Fibroblast of lung (primary cell): ENCODE results near the gene WWTR1. TPM values are rescaled to one million over a fixed set of nuclear protein-coding genes. Genes with fewer than 3 reads are reported as not detected.

Experiments
- DNase-seq, 2 donors: peaks; one replicate each; pipeline versions ENCODE4 v3.0.0 to v3.0.0-alpha.2; 2010; ENCODE audit warnings: low read depth in 2 of 2
- H2AFZ ChIP-seq: 2 replicates; pipeline ENCODE4 v1.5.1; 2012; ENCODE audit warnings: low read length, control low read depth, inconsistent platforms
- H3K27ac ChIP-seq: 2 replicates; pipeline ENCODE4 v1.5.1; 2011; ENCODE audit warnings: low read length, control low read depth; ENCODE audit not compliant: insufficient read depth
- H3K27me3 ChIP-seq: 2 replicates; pipeline ENCODE4 v1.5.1; 2011; ENCODE audit warnings: mild to moderate bottlenecking, low read length; ENCODE audit not compliant: control insufficient read depth, insufficient read depth
- H3K36me3 ChIP-seq: 2 replicates; pipeline ENCODE4 v1.5.1; 2011; ENCODE audit warnings: low read length; ENCODE audit not compliant: control insufficient read depth, insufficient read depth
- H3K4me1 ChIP-seq: 2 replicates; pipeline ENCODE4 v1.5.1; 2011; ENCODE audit warnings: low read length; ENCODE audit not compliant: control insufficient read depth, insufficient read depth; ENCODE audit errors: extremely low read depth
- H3K4me2 ChIP-seq: 2 replicates; pipeline ENCODE4 v1.5.1; 2011; ENCODE audit warnings: low read length, control low read depth; ENCODE audit not compliant: insufficient read depth; ENCODE audit errors: extremely low read depth
- H3K4me3 ChIP-seq, 4 experiments: fragments of 200-600 bp in 1 of 4; sonication (generic) in 1 of 4; replicated peaks in 1 of 4; 2 replicates each; pipeline ENCODE4 v1.5.1; 2011 to 2016; ENCODE audit warnings: low read length in 4 of 4, low read depth in 3 of 4, mild to moderate bottlenecking in 3 of 4, control low read depth in 2 of 4, inconsistent platforms in 1 of 4, mixed read lengths in 1 of 4; ENCODE audit not compliant: insufficient read depth in 1 of 4; ENCODE audit errors: control extremely low read depth in 1 of 4
- H3K79me2 ChIP-seq: 2 replicates; pipeline ENCODE4 v1.5.1; 2012; ENCODE audit warnings: mild to moderate bottlenecking, low read length, inconsistent platforms; ENCODE audit not compliant: control insufficient read depth, insufficient read depth
- H3K9ac ChIP-seq: 2 replicates; pipeline ENCODE4 v1.5.1; 2011; ENCODE audit warnings: mild to moderate bottlenecking, low read length, control low read depth; ENCODE audit not compliant: insufficient read depth
- H3K9me3 ChIP-seq: 2 replicates; pipeline ENCODE4 v1.5.1; 2012; ENCODE audit warnings: low read depth, low read length; ENCODE audit not compliant: control insufficient read depth, insufficient read depth
- H4K20me1 ChIP-seq: 2 replicates; pipeline ENCODE4 v1.5.1; 2011; ENCODE audit warnings: low read length; ENCODE audit not compliant: control insufficient read depth, insufficient read depth; ENCODE audit errors: extremely low read depth
- CTCF ChIP-seq, 2 donors: IDR thresholded peaks in 1 of 2; conservative IDR thresholded peaks in 1 of 2; 1 replicate in 1 of 2; 2 replicates in 1 of 2; pipeline ENCODE4 v1.5.1; 2011 to 2012; ENCODE audit warnings: low read length in 2 of 2, control low read depth in 1 of 2, inconsistent platforms in 1 of 2, low read depth in 1 of 2, mild to moderate bottlenecking in 1 of 2
- EZH2 ChIP-seq: IDR thresholded peaks from 2 replicates; pipeline ENCODE4 v1.5.1; 2012; ENCODE audit warnings: low read length, control low read depth, mild to moderate bottlenecking; ENCODE audit errors: missing control alignments
- polyA plus RNA-seq, 2 donors: library from polyadenylated mRNA; depleted of rRNA in 1 of 2; stranded (reverse) in 1 of 2; unstranded in 1 of 2; fragments of >200 nt; gene quantifications; 2 replicates each; pipeline ENCODE4 v1.2.1, GENCODE V29; 2011 to 2012; ENCODE audit warnings: missing spikeins in 1 of 2
- total RNA-seq: library from RNA; depleted of rRNA; stranded (reverse); fragments of >200 nt; gene quantifications from 2 replicates; pipeline ENCODE4 v1.2.1, GENCODE V29; 2014

Gene WWTR1
- total and polyA plus RNA-seq, 2 donors (not counting 1 experiment from before 2014, with no cell fraction given) = 13.7 to 71.5 TPM

GRCh38 chr3:149474250-149474817, 183.5 kb downstream of the WWTR1 start, which contains the start of gene TM4SF4:
TSS of gene TM4SF4 (plus strand) at chr3:149474697. CDS start at chr3:149474878, 181 bp downstream.
- no peaks in the 10 kb centered on the region for H3K9me3 ChIP-seq
- no peak for TF ChIP-seq EZH2
- no peak for TF ChIP-seq CTCF (conservative IDR thresholded peaks at IDR 0.05 in 1 of 2, IDR thresholded peaks at IDR 0.05 in 1 of 2; ENCODE audit: low read depth in 1 of 2, low read length in 2 of 2)
- DNase-seq = no peak
- no peak within 1 kb of the TSS for H3K4me3 ChIP-seq
- H2AFZ ChIP-seq = no peak within 1 kb of the TSS
- no peak within 1 kb of the TSS for H3K9ac ChIP-seq
- H3K36me3 ChIP-seq = no peaks in the 10 kb centered on the region
- H3K79me2 ChIP-seq = no peaks in the 10 kb centered on the region
- H3K27ac ChIP-seq = peak within 1 kb of the TSS; percentile 7
- no peaks in the 10 kb centered on the region for H3K27me3 ChIP-seq
- no peaks in the 10 kb centered on the region for H4K20me1 ChIP-seq
- H3K4me1 ChIP-seq = peaks cover 22% of the 10 kb centered on the region
- no peak within 1 kb of the TSS for H3K4me2 ChIP-seq

GRCh38 chr3:149473357-149474249, 184.2 kb downstream of the WWTR1 start:
- H3K79me2 ChIP-seq = no peaks in the 10 kb centered on the region
- H3K9me3 ChIP-seq = no peaks in the 10 kb centered on the region
- no peak for TF ChIP-seq CTCF (conservative IDR thresholded peaks at IDR 0.05 in 1 of 2, IDR thresholded peaks at IDR 0.05 in 1 of 2; ENCODE audit: low read depth in 1 of 2, low read length in 2 of 2)
- TF ChIP-seq EZH2 = no peak
- H4K20me1 ChIP-seq = no peaks in the 10 kb centered on the region
- peak; percentile 74 to 87 for DNase-seq
- no peak overlapping the region for H3K4me2 ChIP-seq
- H3K27me3 ChIP-seq = no peaks in the 10 kb centered on the region
- H3K27ac ChIP-seq = peak overlapping the region; percentile 7
- no peak overlapping the region for H3K9ac ChIP-seq
- H3K4me1 ChIP-seq = peaks cover 22% of the 10 kb centered on the region
- no peaks in the 10 kb centered on the region for H3K36me3 ChIP-seq
- H3K4me3 ChIP-seq = no peak overlapping the region
- no peak overlapping the region for H2AFZ ChIP-seq

GRCh38 chr3:149472030-149472797, 185.6 kb downstream of the WWTR1 start:
- no peaks in the 10 kb centered on the region for H3K36me3 ChIP-seq

More at GRCh38 chr3:149472030-149472797, 185.6 kb downstream of the WWTR1 start:
- Histone ChIP-seq H3K4me2 (no peak overlapping the region), H3K4me1 (peaks cover 25% of the 10 kb centered on the region), H3K9me3 (no peaks in the 10 kb centered on the region), H3K27ac (no peak overlapping the region), H4K20me1 (no peaks in the 10 kb centered on the region), H2AFZ (no peak overlapping the region), H3K27me3 (no peaks in the 10 kb centered on the region), H3K79me2 (no peaks in the 10 kb centered on the region), H3K9ac (no peak overlapping the region), H3K4me3 (no peak overlapping the region)
- no peak for TF ChIP-seq EZH2
- DNase-seq = peak; percentile 76 to 78
